Measurements from ENCODE around the gene CFHR5. TPM values are rescaled to one million over a fixed set of nuclear protein-coding genes. Genes with fewer than 3 reads are reported as not detected.

CFHR5 gene
- total RNA-seq, 4 donors from 2014 or later: not detected

Other genes starting within 250 kb of the CFHR5 start
- under 1 TPM in 1 of 4 donors, not detected in 3; 0.42 TPM for gene CFHR3, start 202.7 kb upstream of the CFHR5 start, total RNA-seq
- not detected for gene CFHR1, start 157.8 kb upstream of the CFHR5 start, total RNA-seq
- not detected for gene CFHR4, start 89.5 kb upstream of the CFHR5 start, total RNA-seq
- gene CFHR2, start 33.8 kb upstream of the CFHR5 start, total RNA-seq: not detected
- not detected for gene F13B, start 89.7 kb downstream of the CFHR5 start, total RNA-seq
- gene ASPM, start 169.1 kb downstream of the CFHR5 start, total RNA-seq: 1 to 10 TPM; 2.8 to 7.0 (median 4.2) TPM
- 10 to 100 TPM in 1 of 4 donors, 1 to 10 TPM in 3; 6.7 to 10.5 (median 7.8) TPM for gene ZBTB41, start 223.7 kb downstream of the CFHR5 start, total RNA-seq